RWPE2 (cell line): ENCODE results near the gene HSD17B3.
"Not testable (repeated sequence)": the region's sequence is repeated elsewhere in the genome, so short reads cannot be mapped to it uniquely, and the experiment has no call there.

Experiments
- ATAC-seq: fragments of 200-7000 bp; cut with Tn5 transposase; 3 replicates; pipeline ENCODE4 v1.9.1; 2021; ENCODE audit warnings: low read depth
- DNase-seq: peaks from one replicate; pipeline ENCODE4 v3.0.0-alpha.2; 2020; ENCODE audit warnings: low spot score
- H3K27ac ChIP-seq: fragments of 450-650 bp; 2 replicates; pipeline ENCODE4 v1.5.1; 2017; ENCODE audit warnings: mild to moderate bottlenecking; ENCODE audit not compliant: poor library complexity, severe bottlenecking
- H3K27me3 ChIP-seq: fragments of 250-450 bp; sonication (Bioruptor Pico); 2 replicates; pipeline ENCODE4 v1.5.1; 2021; ENCODE audit warnings: mild to moderate bottlenecking, moderate library complexity; ENCODE audit not compliant: insufficient read depth, poor library complexity, severe bottlenecking
- H3K36me3 ChIP-seq: fragments of 250-450 bp; sonication (Bioruptor Pico); 2 replicates; pipeline ENCODE4 v1.5.1; 2020; ENCODE audit warnings: low read depth, mild to moderate bottlenecking, moderate library complexity
- H3K4me1 ChIP-seq: fragments of 250-450 bp; sonication (Bioruptor Pico); 2 replicates; pipeline ENCODE4 v1.5.1; 2021; ENCODE audit warnings: mild to moderate bottlenecking, moderate library complexity; ENCODE audit not compliant: insufficient read depth, poor library complexity, severe bottlenecking
- H3K4me3 ChIP-seq: fragments of 250-450 bp; sonication (Bioruptor Pico); 2 replicates; pipeline ENCODE4 v1.5.1; 2021; ENCODE audit warnings: mild to moderate bottlenecking, moderate library complexity; ENCODE audit not compliant: severe bottlenecking
- H3K9me3 ChIP-seq: fragments of 250-450 bp; sonication (Bioruptor Pico); 2 replicates; pipeline ENCODE4 v1.5.1; 2021; ENCODE audit warnings: mild to moderate bottlenecking, moderate library complexity; ENCODE audit not compliant: severe bottlenecking
- TF ChIP-seq, protein P1 (sequence below): fragments of 450-650 bp; IDR thresholded peaks from one replicate; pipeline ENCODE4 v1.5.1; 2017; ENCODE audit warnings: mild to moderate bottlenecking, moderate library complexity; ENCODE audit not compliant: poor library complexity, severe bottlenecking

Gene HSD17B3

DNA sequence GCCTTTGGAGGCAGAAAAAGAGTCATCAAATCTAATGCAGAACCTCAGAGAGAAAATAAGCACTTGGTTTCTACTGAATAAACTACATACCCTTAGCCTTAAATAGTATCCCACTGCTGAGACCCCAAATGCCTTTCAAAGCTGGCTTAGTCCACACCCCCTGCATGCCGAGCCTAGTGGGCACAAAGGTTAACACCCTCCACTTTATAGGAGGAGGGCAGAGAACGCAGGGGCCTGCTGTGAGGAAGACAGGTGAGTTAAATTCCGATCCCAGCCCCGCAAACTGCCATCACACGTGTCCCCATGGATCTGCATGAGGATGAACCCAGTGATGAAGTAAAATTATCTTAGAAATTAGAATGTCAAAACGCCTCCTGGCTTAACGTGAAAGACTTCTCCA, 19.5 kb upstream of the HSD17B3 start:
- Histone ChIP-seq H3K9me3 (no peaks in the 10 kb centered on the region), H3K4me1 (no peaks in the 10 kb centered on the region), H3K27ac (no peak overlapping the region), H3K4me3 (no peak overlapping the region), H3K27me3 (no peaks in the 10 kb centered on the region), H3K36me3 (no peaks in the 10 kb centered on the region)
- ATAC-seq (no peak), DNase-seq (no peak)
- TF ChIP-seq, protein P1, sequence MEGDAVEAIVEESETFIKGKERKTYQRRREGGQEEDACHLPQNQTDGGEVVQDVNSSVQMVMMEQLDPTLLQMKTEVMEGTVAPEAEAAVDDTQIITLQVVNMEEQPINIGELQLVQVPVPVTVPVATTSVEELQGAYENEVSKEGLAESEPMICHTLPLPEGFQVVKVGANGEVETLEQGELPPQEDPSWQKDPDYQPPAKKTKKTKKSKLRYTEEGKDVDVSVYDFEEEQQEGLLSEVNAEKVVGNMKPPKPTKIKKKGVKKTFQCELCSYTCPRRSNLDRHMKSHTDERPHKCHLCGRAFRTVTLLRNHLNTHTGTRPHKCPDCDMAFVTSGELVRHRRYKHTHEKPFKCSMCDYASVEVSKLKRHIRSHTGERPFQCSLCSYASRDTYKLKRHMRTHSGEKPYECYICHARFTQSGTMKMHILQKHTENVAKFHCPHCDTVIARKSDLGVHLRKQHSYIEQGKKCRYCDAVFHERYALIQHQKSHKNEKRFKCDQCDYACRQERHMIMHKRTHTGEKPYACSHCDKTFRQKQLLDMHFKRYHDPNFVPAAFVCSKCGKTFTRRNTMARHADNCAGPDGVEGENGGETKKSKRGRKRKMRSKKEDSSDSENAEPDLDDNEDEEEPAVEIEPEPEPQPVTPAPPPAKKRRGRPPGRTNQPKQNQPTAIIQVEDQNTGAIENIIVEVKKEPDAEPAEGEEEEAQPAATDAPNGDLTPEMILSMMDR, result no peak

DNA sequence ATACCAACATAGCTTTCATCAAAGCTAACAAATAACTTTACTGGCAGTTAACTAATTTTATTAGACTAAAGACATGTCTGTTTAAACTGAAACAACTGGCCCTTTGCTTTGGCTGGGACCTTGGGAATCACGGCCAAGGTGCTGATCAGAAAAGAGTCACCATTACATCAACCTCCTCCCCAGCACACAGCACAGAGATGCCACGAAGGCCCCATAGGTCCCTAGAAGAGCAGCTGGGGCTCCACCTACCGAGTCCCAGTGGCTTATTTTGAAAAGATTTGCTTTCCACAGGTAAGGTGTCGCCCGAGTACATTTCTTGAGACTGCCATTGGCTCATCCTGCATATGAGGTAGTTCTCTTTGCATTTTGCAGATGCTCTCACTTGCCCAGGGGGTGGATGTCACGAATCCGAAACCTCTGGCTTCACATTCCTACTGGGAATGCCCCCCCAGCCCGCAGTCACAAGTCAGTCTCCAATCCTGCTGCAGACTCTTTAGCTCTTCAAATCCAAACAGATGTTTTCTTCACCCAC, 18.8 kb upstream of the HSD17B3 start:
- DNase-seq, result no peak
- no peak overlapping the region for H3K27ac ChIP-seq
- H3K4me3 ChIP-seq, result no peak overlapping the region
- no peaks in the 10 kb centered on the region for H3K36me3 ChIP-seq
- no peaks in the 10 kb centered on the region for H3K9me3 ChIP-seq
- no peaks in the 10 kb centered on the region for H3K4me1 ChIP-seq
- no peak for ATAC-seq
- no peaks in the 10 kb centered on the region for H3K27me3 ChIP-seq
- TF ChIP-seq, protein P1, result no peak

DNA sequence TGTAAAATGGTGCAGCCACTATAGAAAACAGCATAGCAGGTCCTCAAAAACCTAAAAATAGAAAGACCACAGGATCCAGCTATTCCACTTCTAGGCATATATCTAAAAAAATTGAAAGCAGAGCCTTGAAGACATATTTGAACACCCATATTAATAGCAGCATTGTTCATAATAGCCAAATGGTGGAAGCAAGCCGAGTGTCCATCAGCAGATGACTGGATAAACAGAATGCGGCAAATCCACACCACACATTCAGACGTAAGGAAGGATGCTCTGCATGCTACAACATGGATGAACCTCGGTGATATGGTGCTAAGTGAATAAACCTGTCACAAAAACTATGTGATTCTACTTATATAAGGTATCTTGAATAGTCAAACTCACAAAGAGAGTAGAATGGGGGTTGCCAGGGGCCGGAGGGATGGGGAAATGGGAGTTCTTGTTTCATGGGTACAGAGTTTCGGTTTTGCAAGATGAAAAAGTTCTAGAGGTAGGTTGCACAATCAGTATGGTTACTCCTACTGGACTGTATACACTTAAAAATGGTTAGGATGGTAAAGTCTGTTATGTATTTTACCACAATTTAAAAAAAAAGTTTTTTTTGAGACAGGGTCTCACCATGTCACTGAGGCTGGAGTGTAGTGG, 17.1 kb upstream of the HSD17B3 start:
- H3K27ac ChIP-seq, result no peak overlapping the region
- H3K4me3 ChIP-seq, result no peak overlapping the region
- H3K9me3 ChIP-seq, result no peaks in the 10 kb centered on the region
- H3K4me1 ChIP-seq, result no peaks in the 10 kb centered on the region
- H3K27me3 ChIP-seq, result no peaks in the 10 kb centered on the region
- no peak for DNase-seq
- H3K36me3 ChIP-seq, result no peaks in the 10 kb centered on the region
- TF ChIP-seq, protein P1, result no peak
- no peak for ATAC-seq

DNA sequence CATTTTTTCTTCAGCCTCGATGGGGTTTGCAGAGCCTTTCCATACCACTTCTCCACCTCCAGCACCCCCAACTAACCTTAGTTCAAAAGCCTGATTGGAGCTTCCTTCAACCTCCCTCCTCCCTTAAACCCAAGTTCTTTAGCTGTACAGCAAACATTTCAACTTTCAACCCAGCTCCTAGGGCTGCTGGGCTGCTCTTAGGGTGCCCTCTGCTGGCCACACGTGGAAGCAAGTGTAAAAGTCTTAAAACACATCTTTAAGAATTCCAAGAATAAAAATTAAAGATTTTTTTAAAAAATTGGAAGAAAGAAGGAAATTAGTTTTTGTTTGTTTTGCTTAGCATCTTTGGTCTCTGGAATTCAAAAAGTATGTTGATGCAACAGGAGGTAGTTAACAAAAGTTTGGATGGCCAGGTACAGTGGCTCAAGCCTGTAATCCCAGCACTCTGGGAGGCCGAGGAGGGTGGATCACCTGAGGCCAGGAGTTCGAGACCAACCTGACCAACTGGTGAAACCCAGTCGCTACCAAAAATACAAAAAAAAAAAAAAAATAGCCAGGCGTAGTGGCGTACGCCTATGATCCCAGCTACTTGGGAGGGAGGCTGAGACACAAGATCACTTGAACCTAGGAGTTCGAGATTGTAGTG, 15.5 kb upstream of the HSD17B3 start:
- Histone ChIP-seq H3K36me3 (no peaks in the 10 kb centered on the region), H3K4me1 (no peaks in the 10 kb centered on the region), H3K27me3 (no peaks in the 10 kb centered on the region), H3K4me3 (no peak overlapping the region), H3K9me3 (peaks cover 3% of the 10 kb centered on the region), H3K27ac (no peak overlapping the region)
- ATAC-seq (0 out of 3 replicates have a peak, but pooled peaks have one; percentile 44), DNase-seq (no peak)
- TF ChIP-seq, protein P1, result peak; percentile 94

DNA sequence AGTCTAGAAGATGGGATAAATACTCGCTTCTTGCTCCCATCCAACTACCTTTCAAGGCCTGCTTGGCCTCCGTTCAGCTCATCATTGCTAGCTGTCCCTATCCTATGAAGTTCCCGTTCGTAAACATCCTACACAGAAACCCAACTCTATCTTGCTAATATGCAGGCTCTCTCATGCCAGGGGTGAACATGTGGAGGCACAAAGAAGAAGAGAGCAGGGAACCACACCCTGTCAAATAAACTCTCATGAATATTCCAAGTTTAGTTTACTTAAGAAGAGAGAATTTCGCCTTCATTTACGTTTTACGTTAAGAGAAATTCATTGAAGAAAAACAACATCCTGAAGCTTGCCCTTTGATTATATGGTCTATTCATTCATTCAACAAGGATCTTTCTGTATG, 7.9 kb upstream of the HSD17B3 start:
- no peak for DNase-seq
- no peak for ATAC-seq
- Histone ChIP-seq H3K36me3 (no peaks in the 10 kb centered on the region), H3K9me3 (peaks cover 3% of the 10 kb centered on the region), H3K27me3 (no peaks in the 10 kb centered on the region), H3K27ac (no peak overlapping the region), H3K4me1 (no peaks in the 10 kb centered on the region), H3K4me3 (no peak overlapping the region)
- TF ChIP-seq, protein P1, result no peak

DNA sequence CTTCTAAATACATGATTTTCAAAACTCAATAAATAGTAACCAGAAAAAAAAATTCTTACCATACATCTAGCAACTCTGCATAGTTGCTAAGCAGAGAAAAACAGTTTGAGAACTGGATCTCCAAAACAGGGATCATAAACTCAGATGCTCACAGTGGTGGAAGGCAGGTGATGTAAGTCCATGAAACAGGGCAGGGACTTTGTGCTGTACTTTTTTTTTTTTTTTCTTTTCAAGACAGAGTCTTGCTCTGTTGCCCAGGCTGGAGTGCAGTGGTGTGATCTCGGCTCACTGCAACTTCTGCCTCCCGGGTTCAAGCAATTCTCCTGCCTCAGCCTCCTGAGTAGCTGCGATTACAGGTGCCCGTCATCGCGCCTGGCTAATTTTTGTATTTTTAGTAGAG, 5.0 kb upstream of the HSD17B3 start:
- H3K4me3 ChIP-seq, H3K27me3 ChIP-seq, H3K36me3 ChIP-seq, ATAC-seq, H3K27ac ChIP-seq, DNase-seq, H3K4me1 ChIP-seq, H3K9me3 ChIP-seq: not testable (repeated sequence)
